MCF 10A (cell line): Measurements from ENCODE around the gene JUND. TPM values are rescaled to one million over a fixed set of nuclear protein-coding genes. Genes with fewer than 3 reads are reported as not detected.

ENCODE experiments used
- BruUV-seq: library from RNA; stranded (reverse); fragments of 400-500 nt; replicated peaks from 2 replicates; lab custom pipeline; 2021; lab: Mats Ljungman, UMichigan
- CTCF ChIA-PET: fragments of 300-600 bp; sonication (Branson Sonifier 250); formaldehyde crosslinking; extraction: SDS; loops from one replicate; lab custom pipeline; 2021; ENCODE audit warnings: antibody characterized with exemption, inconsistent platforms; lab: Yijun Ruan, JAX
- POLR2A ChIA-PET: fragments of 300-600, 350-650 bp; sonication (Branson Sonifier 250); formaldehyde crosslinking; extraction: SDS; loops from one replicate; lab custom pipeline; 2020; ENCODE audit warnings: antibody characterized with exemption, inconsistent platforms; lab: Yijun Ruan, JAX
- DNase-seq: peaks from one replicate; pipeline ENCODE4 v3.0.0-alpha.2; 2018; ENCODE audit not compliant: unreplicated experiment
- H3K27ac Mint-ChIP-seq: one replicate; pipeline ENCODE4 v1.8.0; 2022; ENCODE audit warnings: mild to moderate bottlenecking, low read depth, mixed read lengths; ENCODE audit not compliant: unreplicated experiment
- H3K27me3 Mint-ChIP-seq: one replicate; pipeline ENCODE4 v1.8.0; 2022; ENCODE audit warnings: mixed read lengths; ENCODE audit not compliant: insufficient read depth, unreplicated experiment
- H3K36me3 Mint-ChIP-seq: one replicate; pipeline ENCODE4 v1.8.0; 2022; ENCODE audit warnings: mild to moderate bottlenecking, moderate library complexity, mixed read lengths; ENCODE audit not compliant: insufficient read depth, unreplicated experiment
- H3K4me1 Mint-ChIP-seq: one replicate; pipeline ENCODE4 v1.8.0; 2022; ENCODE audit warnings: mixed read lengths; ENCODE audit not compliant: insufficient read depth, unreplicated experiment
- H3K4me3 Mint-ChIP-seq: one replicate; pipeline ENCODE4 v1.8.0; 2022; ENCODE audit warnings: mild to moderate bottlenecking, moderate library complexity, mixed read lengths; ENCODE audit not compliant: unreplicated experiment
- H3K9me3 Mint-ChIP-seq: one replicate; pipeline ENCODE4 v1.8.0; 2022; ENCODE audit warnings: mixed read lengths; ENCODE audit not compliant: unreplicated experiment
- CTCF ChIP-seq: fragments of 200-600 bp; IDR thresholded peaks from one replicate; pipeline ENCODE4 v1.8.0; 2022; ENCODE audit warnings: antibody characterized with exemption, mild to moderate bottlenecking; ENCODE audit not compliant: unreplicated experiment
- intact Hi-C: fragments of 100-400 bp; cut with micrococcal nuclease; formaldehyde crosslinking; loops from 2 replicates; pipeline ENCODE4 v1.14.1; 2022
- total RNA-seq: library from RNA; stranded (reverse); gene quantifications from 2 replicates; pipeline ENCODE4 v1.2.3, GENCODE V29; 2022

JUND gene
- total RNA-seq, 1 experiment from 2014 or later, result 120 TPM

DNA sequence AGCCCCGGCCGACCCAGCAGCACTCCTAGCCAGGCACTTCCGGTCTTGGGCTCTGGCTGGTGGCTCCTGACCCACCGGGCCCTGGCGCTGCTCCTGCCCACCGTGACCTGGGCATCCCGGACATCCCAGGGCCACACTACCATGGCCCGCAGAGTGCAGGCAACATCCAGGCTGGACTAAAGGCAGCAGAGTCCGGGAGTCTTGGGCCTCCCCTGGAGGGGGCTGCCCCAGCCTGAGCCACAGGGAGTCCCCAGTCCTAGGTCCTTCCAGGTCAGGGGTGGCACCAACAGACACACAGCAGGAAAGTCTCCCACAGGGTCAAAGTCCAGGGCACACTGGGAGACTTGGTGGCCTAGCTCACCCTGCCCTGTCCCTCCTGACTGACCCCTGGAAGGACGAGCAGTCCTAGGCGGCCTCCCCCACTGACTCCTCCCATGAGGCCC is 30.7 kb upstream of the JUND start:
- BruUV-seq, result no TSS peak
- H3K9me3 Mint-ChIP-seq, result no peaks in the 10 kb centered on the region
- ChIA-PET POLR2A (interaction anchor here (1.0 kb wide), 2 partner anchors 10 to 33 kb away, joined by 3 to 5 read pairs; no protein-coding TSS in a partner anchor), CTCF (interaction anchor here (0.5 to 1.5 kb wide), 3 partner anchors 9 to 260 kb away, joined by 3 to 4 read pairs (median 3); no protein-coding TSS in a partner anchor)
- intact Hi-C loops, result no loop called here
- no peaks in the 10 kb centered on the region for H3K4me1 Mint-ChIP-seq
- H3K27ac Mint-ChIP-seq, result peak overlapping the region; percentile 59
- no peak for DNase-seq
- peaks cover 53% of the 10 kb centered on the region for H3K36me3 Mint-ChIP-seq
- TF ChIP-seq CTCF, result no peak
- H3K27me3 Mint-ChIP-seq, result no peaks in the 10 kb centered on the region
- H3K4me3 Mint-ChIP-seq, result no peak overlapping the region

GRCh38 chr19:18311502-18312091 is 30.2 kb upstream of the JUND start:
- H3K4me1 Mint-ChIP-seq, result no peaks in the 10 kb centered on the region
- no peak for TF ChIP-seq CTCF
- no peak overlapping the region for H3K27ac Mint-ChIP-seq
- intact Hi-C loops, result no loop called here
- POLR2A ChIA-PET, result interaction anchor here (1.0 kb wide), 1 partner anchor 32 kb away, joined by 5 read pairs; no protein-coding TSS in a partner anchor
- DNase-seq, result no peak
- H3K36me3 Mint-ChIP-seq, result peaks cover 56% of the 10 kb centered on the region
- no peak overlapping the region for H3K4me3 Mint-ChIP-seq
- BruUV-seq, result no TSS peak
- CTCF ChIA-PET, result interaction anchor here (0.5 to 1.1 kb wide), 3 partner anchors 28 to 32 kb away, joined by 3 read pairs; no protein-coding TSS in a partner anchor
- no peaks in the 10 kb centered on the region for H3K27me3 Mint-ChIP-seq
- no peaks in the 10 kb centered on the region for H3K9me3 Mint-ChIP-seq

DNA sequence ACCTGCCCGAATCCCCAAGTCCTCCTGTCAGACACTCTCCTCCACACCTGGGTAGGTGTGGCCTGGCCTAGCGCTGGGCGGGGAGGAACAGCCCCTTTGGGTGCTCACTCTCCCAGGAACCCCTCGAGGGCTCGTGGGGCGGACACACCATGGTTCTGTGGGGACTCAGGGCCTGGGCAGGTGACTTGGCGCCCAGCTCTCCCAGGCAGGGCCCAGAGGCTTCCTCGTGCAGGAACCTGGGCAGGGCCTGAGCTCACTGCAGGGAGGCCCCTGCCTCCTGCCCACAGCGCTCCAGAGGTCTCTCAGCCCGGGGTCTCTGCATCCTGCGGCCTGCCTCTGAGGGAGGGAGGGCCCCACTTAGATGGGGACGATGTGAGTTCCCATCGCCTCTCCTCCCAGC is 29.5 kb upstream of the JUND start:
- Mint-ChIP-seq H3K27ac (no peak overlapping the region), H3K36me3 (peaks cover 62% of the 10 kb centered on the region), H3K4me1 (no peaks in the 10 kb centered on the region), H3K9me3 (no peaks in the 10 kb centered on the region), H3K27me3 (no peaks in the 10 kb centered on the region), H3K4me3 (no peak overlapping the region)
- ChIA-PET POLR2A (no interaction called here), CTCF (interaction anchor here (0.6 to 1.8 kb wide), 3 partner anchors 11 to 31 kb away, joined by 3 to 5 read pairs (median 3); partner anchors contain the start of gene LSM4)
- no peak for DNase-seq
- no peak for TF ChIP-seq CTCF
- no TSS peak for BruUV-seq
- intact Hi-C loops, result no loop called here

- ChIA-PET CTCF (interaction anchor here (0.6 to 1.8 kb wide), 3 partner anchors 12 to 158 kb away, joined by 3 to 5 read pairs (median 4); partner anchors contain the start of gene LSM4), POLR2A (no interaction called here)
- DNase-seq, result no peak
- BruUV-seq, result no TSS peak
- TF ChIP-seq CTCF, result no peak
- no peaks in the 10 kb centered on the region for H3K27me3 Mint-ChIP-seq
- intact Hi-C loops, result no loop called here
- no peak overlapping the region for H3K27ac Mint-ChIP-seq
- H3K36me3 Mint-ChIP-seq, result peaks cover 56% of the 10 kb centered on the region
- H3K9me3 Mint-ChIP-seq, result no peaks in the 10 kb centered on the region
- H3K4me3 Mint-ChIP-seq, result no peak overlapping the region
- H3K4me1 Mint-ChIP-seq, result no peaks in the 10 kb centered on the region
These were observed 28.9 kb upstream of the JUND start for GRCh38 chr19:18310118-18310909.
